GM12878 (cell line): ENCODE results near the gene CYS1. TPM values are rescaled to one million over a fixed set of nuclear protein-coding genes. Genes with fewer than 3 reads are reported as not detected.

ENCODE experiments used
- ATAC-seq: fragments of 200-7000 bp; cut with Tn5 transposase; 3 replicates; pipeline ENCODE4 v1.9.1; 2020; ENCODE audit warnings: mild to moderate bottlenecking, moderate library complexity
- BruUV-seq: library from RNA; stranded (reverse); fragments of 400-500 nt; replicated peaks from 2 replicates; lab custom pipeline; 2021; lab: Mats Ljungman, UMichigan
- CTCF ChIA-PET: fragments of 300-600 bp; sonication (Branson Sonifier 250); formaldehyde crosslinking; extraction: SDS; loops from one replicate; lab custom pipeline; 2021; ENCODE audit warnings: inconsistent platforms; lab: Yijun Ruan, JAX
- POLR2A ChIA-PET: fragments of 350-600 bp; formaldehyde crosslinking; extraction: SDS; loops from one replicate; lab custom pipeline; 2021; ENCODE audit warnings: inconsistent platforms; lab: Charles Lee
- RAD21 ChIA-PET: fragments of 300-600 bp; sonication (Branson Sonifier 250); formaldehyde crosslinking; loops from one replicate; lab custom pipeline; 2023; ENCODE audit warnings: antibody characterized with exemption; ENCODE audit not compliant: unreplicated experiment; lab: Charles Lee
- SMC1A ChIA-PET: fragments of 300-600 bp; sonication (Branson Sonifier 250); formaldehyde crosslinking; loops from one replicate; lab custom pipeline; 2023; ENCODE audit not compliant: unreplicated experiment, uncharacterized antibody; lab: Charles Lee
- DNase-seq: peaks from one replicate; pipeline ENCODE4 v3.0.0-alpha.2; 2011; ENCODE audit warnings: low read depth, low spot score
- FAIRE-seq: peaks from 3 replicates; lab custom pipeline; 2011; peaks lifted over from hg19 to GRCh38; lab: Jason Lieb, UNC
- H2AFZ ChIP-seq: 2 replicates; pipeline ENCODE4 v1.6.0; 2011; ENCODE audit warnings: low read depth, low read length, control low read depth; ENCODE audit not compliant: control insufficient read depth
- H3K27ac ChIP-seq: 2 replicates; pipeline ENCODE4 v1.5.1; 2011; ENCODE audit warnings: control low read depth; ENCODE audit not compliant: control insufficient read depth, insufficient read depth
- H3K27me3 ChIP-seq, 2 experiments: replicated peaks in 1 of 2; 2 replicates each; pipeline versions ENCODE4 v1.6.0 to v1.6.1; 2011; ENCODE audit warnings: low read length in 1 of 2; ENCODE audit not compliant: control insufficient read depth in 2 of 2, insufficient read depth in 2 of 2
- H3K36me3 ChIP-seq, 2 experiments: 2 replicates each; pipeline ENCODE4 v1.5.1; 2011; ENCODE audit warnings: low read length in 1 of 2; ENCODE audit not compliant: control insufficient read depth in 2 of 2, insufficient read depth in 2 of 2
- H3K4me1 ChIP-seq: 2 replicates; pipeline ENCODE4 v1.6.1; 2011; ENCODE audit warnings: mild to moderate bottlenecking, low read length, moderate library complexity, mixed read lengths; ENCODE audit not compliant: control insufficient read depth, insufficient read depth
- H3K4me2 ChIP-seq: 2 replicates; pipeline ENCODE4 v1.6.0; 2011; ENCODE audit warnings: control low read depth; ENCODE audit not compliant: control insufficient read depth, insufficient read depth
- H3K4me3 ChIP-seq: fragments of 200-600 bp; sonication (generic); 2 replicates; pipeline ENCODE4 v1.5.1; 2016
- H3K79me2 ChIP-seq: 2 replicates; pipeline ENCODE4 v1.6.0; 2011; ENCODE audit warnings: low read length; ENCODE audit not compliant: control insufficient read depth, insufficient read depth
- H3K9ac ChIP-seq: 2 replicates; pipeline ENCODE4 v1.8.0; 2011; ENCODE audit warnings: low read length, control low read depth, mixed read lengths; ENCODE audit not compliant: control insufficient read depth, insufficient read depth
- H3K9me3 ChIP-seq: replicated peaks from 3 replicates; pipeline ENCODE4 v1.5.1; 2011; ENCODE audit warnings: mild to moderate bottlenecking, low read length; ENCODE audit not compliant: control insufficient read depth, insufficient read depth
- H4K20me1 ChIP-seq: 2 replicates; pipeline ENCODE4 v1.6.0; 2011; ENCODE audit not compliant: control insufficient read depth, insufficient read depth
- EP300 ChIP-seq, 2 experiments: fragments of 150-350 bp in 1 of 2; IDR thresholded peaks; 2 replicates each; pipeline ENCODE4 v1.6.1; 2011 to 2012; ENCODE audit warnings: low read depth in 2 of 2, low read length in 2 of 2, borderline replicate concordance in 1 of 2, improper control_type of control experiment in 1 of 2, inconsistent platforms in 1 of 2; ENCODE audit not compliant: control insufficient read depth in 1 of 2
- GABPA ChIP-seq: IDR thresholded peaks from 2 replicates; pipeline ENCODE4 v1.6.1; 2014; ENCODE audit warnings: antibody characterized with exemption, low read depth, mild to moderate bottlenecking, inconsistent platforms
- HDAC6 ChIP-seq: fragments of 200-600 bp; sonication (generic); IDR thresholded peaks from one replicate; pipeline ENCODE4 v1.8.0; 2017; ENCODE audit warnings: antibody characterized with exemption; ENCODE audit not compliant: unreplicated experiment
- HSF1 ChIP-seq: fragments of 150-350 bp; IDR thresholded peaks from 2 replicates; pipeline ENCODE4 v1.6.1; 2014; ENCODE audit warnings: mild to moderate bottlenecking, low read depth, low read length
- JUNB ChIP-seq: IDR thresholded peaks from 2 replicates; pipeline ENCODE4 v1.6.1; 2016; ENCODE audit warnings: antibody characterized with exemption, mild to moderate bottlenecking
- MTA3 ChIP-seq: IDR thresholded peaks from 2 replicates; pipeline ENCODE4 v1.6.1; 2012; ENCODE audit warnings: low read length, inconsistent platforms, borderline replicate concordance
- MYB ChIP-seq: fragments of 150-350 bp; IDR thresholded peaks from 2 replicates; pipeline ENCODE4 v1.6.1; 2014; ENCODE audit warnings: mild to moderate bottlenecking, low read depth, low read length, borderline replicate concordance
- NFIC ChIP-seq: IDR thresholded peaks from 2 replicates; pipeline ENCODE4 v1.6.1; 2012; ENCODE audit warnings: low read depth, mild to moderate bottlenecking, inconsistent platforms, low read length, moderate library complexity
- PAX5 ChIP-seq: IDR thresholded peaks from 2 replicates; pipeline ENCODE4 v1.6.1; 2011; ENCODE audit warnings: low read depth, low read length, borderline replicate concordance
- POLR2AphosphoS2 ChIP-seq: IDR thresholded peaks from 2 replicates; pipeline ENCODE4 v1.6.1; 2011; ENCODE audit warnings: low read depth, mild to moderate bottlenecking, low read length, improper control_type of control experiment, moderate library complexity
- POU2F2 ChIP-seq: IDR thresholded peaks from 3 replicates; pipeline ENCODE4 v1.6.1; 2011; ENCODE audit warnings: low read depth, mild to moderate bottlenecking, low read length, borderline replicate concordance
- RBBP5 ChIP-seq: fragments of 200-600 bp; sonication (generic); conservative IDR thresholded peaks from 2 replicates; pipeline ENCODE4 v1.6.1; 2016
- SUZ12 ChIP-seq: fragments of 200-600 bp; sonication (generic); IDR thresholded peaks from one replicate; pipeline ENCODE4 v1.6.1; 2018; ENCODE audit warnings: antibody characterized with exemption, mild to moderate bottlenecking; ENCODE audit not compliant: unreplicated experiment
- TCF7 ChIP-seq: IDR thresholded peaks from 2 replicates; pipeline ENCODE4 v1.6.1; 2014; ENCODE audit warnings: antibody characterized with exemption, borderline replicate concordance
- ZBTB33 ChIP-seq: fragments of 450-650 bp; IDR thresholded peaks from 2 replicates; pipeline ENCODE4 v1.6.1; 2017; ENCODE audit warnings: mild to moderate bottlenecking
- WGBS: methylation state at CpG from one replicate; pipeline ENCODE4 v1.1.6; 2016; ENCODE audit warnings: low lambda C conversion rate; ENCODE audit not compliant: insufficient replicate concordance, insufficient coverage; ENCODE audit errors: missing lambda C conversion rate; 5-methylcytosine and 5-hydroxymethylcytosine counted together
- in situ Hi-C: fragments of 300-500 bp; cut with MboI; formaldehyde crosslinking; loops from 9 replicates; pipeline ENCODE4 v1.14.3; 2018; ENCODE audit warnings: mixed read lengths
- intact Hi-C: fragments of 100-400 bp; cut with micrococcal nuclease; formaldehyde crosslinking; loops from one replicate; pipeline ENCODE4 v1.14.2; 2022; ENCODE audit not compliant: unreplicated experiment
- polyA plus RNA-seq, 11 experiments: library from polyadenylated mRNA; depleted of rRNA in 4 of 11; unstranded in 6 of 11; stranded (reverse) in 5 of 11; fragments of >200 nt; fragmentation: Nextera tagmentation in 4 of 11; fragmentation: Illumina TruSeq in 1 of 11; extraction: Ambion mirVana in 4 of 11; extraction: Trizol in 1 of 11; gene quantifications; 1 replicate in 1 of 11; 2 replicates in 10 of 11; pipeline versions ENCODE4 v1.2.1 to v1.2.3, GENCODE V29; 2011 to 2016; ENCODE audit warnings: inconsistent platforms in 2 of 11, missing spikeins in 2 of 11, low read depth in 1 of 11
- total RNA-seq, 4 experiments: library from RNA; depleted of rRNA in 3 of 4; stranded (reverse); fragments of >200 nt in 3 of 4; fragmentation: Illumina TruSeq in 1 of 4; extraction: Trizol in 1 of 4; gene quantifications; 2 replicates each; pipeline versions ENCODE4 v1.2.1 to v1.2.3, GENCODE V29; 2013 to 2021

Gene CYS1
- total and polyA plus RNA-seq, 10 of the 15 experiments (the other 5 are each of a cell fraction or from before 2014, with no cell fraction given) = 0.35 to 6.4 (median 2.5) TPM

- Histone ChIP-seq H3K9me3 (no peaks in the 10 kb centered on the region), H3K27me3 (peaks cover 0 to 3% of the 10 kb centered on the region in 2 experiments; a peak in 1 of 4 replicates), H3K36me3 (no peaks in the 10 kb centered on the region), H3K4me2 (no peak overlapping the region), H3K4me3 (no peak overlapping the region), H3K4me1 (peaks cover 11% of the 10 kb centered on the region), H3K9ac (no peak overlapping the region), H4K20me1 (no peaks in the 10 kb centered on the region), H2AFZ (no peak overlapping the region), H3K79me2 (no peaks in the 10 kb centered on the region), H3K27ac (no peak overlapping the region)
- no TSS peak for BruUV-seq
- ATAC-seq (no peak), DNase-seq (no peak), FAIRE-seq (no peak)
- ChIA-PET SMC1A (no interaction called here), CTCF (interaction anchor here (0.7 kb wide), 1 partner anchor 219 kb away, joined by 4 read pairs; no protein-coding TSS in a partner anchor), POLR2A (interaction anchor here (1.0 kb wide), 1 partner anchor 58 kb away, joined by 3 read pairs; no protein-coding TSS in a partner anchor), RAD21 (no interaction called here)
- in situ Hi-C loops = no loop called here
- TF ChIP-seq NFIC (no peak), MTA3 (no peak), ZBTB33 (no peak), SUZ12 (no peak), RBBP5 (no peak), POLR2AphosphoS2 (no peak), JUNB (no peak), POU2F2 (no peak), TCF7 (no peak), EP300 (IDR thresholded peaks at IDR 0.05; ENCODE audit: borderline replicate concordance in 1 of 2, control insufficient read depth in 1 of 2, low read depth in 2 of 2, low read length in 2 of 2) (no peak), GABPA (no peak), HSF1 (no peak), PAX5 (no peak), MYB (no peak), HDAC6 (no peak)
- 85% methylated on average over 7 of the region's 7 CpGs for WGBS
- intact Hi-C loops = no loop called here
Measured at GRCh38 chr2:10032746-10033105, 47.5 kb downstream of the CYS1 start.
